ENCODE data around the gene KIRREL3.

The KIRREL3 gene

GRCh38 chr11:126529037-126529436 lies 471.5 kb downstream of the KIRREL3 start:
- no peaks in the 10 kb centered on the region for H3K9me3 ChIP-seq (ENCODE audit: insufficient read depth, low read length)
- H3K4me2 ChIP-seq (ENCODE audit: low read depth, low read length, poor library complexity, severe bottlenecking), result no peak overlapping the region
- no peaks in the 10 kb centered on the region for H4K20me1 ChIP-seq (ENCODE audit: low read depth, low read length)
- no peak overlapping the region for H3K9ac ChIP-seq (ENCODE audit: low read length)
- no peak overlapping the region for H3K4me3 ChIP-seq (ENCODE audit: insufficient read depth, low read length, poor library complexity, severe bottlenecking)
- no peaks in the 10 kb centered on the region for H3K9me2 ChIP-seq (replicated peaks; ENCODE audit: insufficient read depth, low read length)
- no peak overlapping the region for H3K27ac ChIP-seq (ENCODE audit: low read depth, low read length)
- no peak overlapping the region for H2AFZ ChIP-seq (ENCODE audit: low read depth, low read length, severe bottlenecking)
- H3F3A ChIP-seq (ENCODE audit: insufficient read depth), result no peaks in the 10 kb centered on the region
- no peaks in the 10 kb centered on the region for H3K27me3 ChIP-seq (ENCODE audit: low read length)
- no peaks in the 10 kb centered on the region for H3K36me3 ChIP-seq (ENCODE audit: low read length)
- TF ChIP-seq, protein P1, sequence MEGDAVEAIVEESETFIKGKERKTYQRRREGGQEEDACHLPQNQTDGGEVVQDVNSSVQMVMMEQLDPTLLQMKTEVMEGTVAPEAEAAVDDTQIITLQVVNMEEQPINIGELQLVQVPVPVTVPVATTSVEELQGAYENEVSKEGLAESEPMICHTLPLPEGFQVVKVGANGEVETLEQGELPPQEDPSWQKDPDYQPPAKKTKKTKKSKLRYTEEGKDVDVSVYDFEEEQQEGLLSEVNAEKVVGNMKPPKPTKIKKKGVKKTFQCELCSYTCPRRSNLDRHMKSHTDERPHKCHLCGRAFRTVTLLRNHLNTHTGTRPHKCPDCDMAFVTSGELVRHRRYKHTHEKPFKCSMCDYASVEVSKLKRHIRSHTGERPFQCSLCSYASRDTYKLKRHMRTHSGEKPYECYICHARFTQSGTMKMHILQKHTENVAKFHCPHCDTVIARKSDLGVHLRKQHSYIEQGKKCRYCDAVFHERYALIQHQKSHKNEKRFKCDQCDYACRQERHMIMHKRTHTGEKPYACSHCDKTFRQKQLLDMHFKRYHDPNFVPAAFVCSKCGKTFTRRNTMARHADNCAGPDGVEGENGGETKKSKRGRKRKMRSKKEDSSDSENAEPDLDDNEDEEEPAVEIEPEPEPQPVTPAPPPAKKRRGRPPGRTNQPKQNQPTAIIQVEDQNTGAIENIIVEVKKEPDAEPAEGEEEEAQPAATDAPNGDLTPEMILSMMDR (IDR thresholded peaks at IDR 0.05; ENCODE audit: insufficient read depth, low read length, poor library complexity, severe bottlenecking), result no peak
- TF ChIP-seq EZH2phosphoT487 (conservative IDR thresholded peaks at IDR 0.05; ENCODE audit: low read length), result no peak
- H3K79me2 ChIP-seq (ENCODE audit: insufficient read depth, low read length), result no peaks in the 10 kb centered on the region

DNA sequence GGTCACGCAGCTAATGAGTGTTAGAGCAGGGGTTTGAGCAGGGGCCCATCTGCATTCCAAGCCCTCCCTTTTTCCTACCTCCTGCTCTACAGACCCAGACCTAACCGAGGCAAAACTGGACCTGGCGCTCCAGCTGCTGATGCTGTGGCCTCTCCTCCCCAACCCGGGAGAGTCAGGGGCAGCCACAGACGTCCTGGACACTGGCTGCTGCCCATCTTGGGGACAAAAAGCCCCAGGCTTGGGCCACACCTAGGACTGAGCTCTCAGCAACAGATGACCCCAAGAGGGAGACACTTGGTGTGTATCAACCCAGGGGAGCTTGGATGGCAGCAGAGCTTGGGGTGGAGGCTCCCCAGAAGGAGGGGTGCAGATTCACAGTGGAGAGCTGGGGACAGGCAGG lies 472.5 kb downstream of the KIRREL3 start:
- no peaks in the 10 kb centered on the region for H3F3A ChIP-seq (ENCODE audit: insufficient read depth)
- H3K9ac ChIP-seq (ENCODE audit: low read length), result no peak overlapping the region
- H3K4me3 ChIP-seq (ENCODE audit: insufficient read depth, low read length, poor library complexity, severe bottlenecking), result no peak overlapping the region
- TF ChIP-seq EZH2phosphoT487 (conservative IDR thresholded peaks at IDR 0.05; ENCODE audit: low read length), result no peak
- TF ChIP-seq, protein P1 (IDR thresholded peaks at IDR 0.05; ENCODE audit: insufficient read depth, low read length, poor library complexity, severe bottlenecking), result no peak
- no peaks in the 10 kb centered on the region for H3K27me3 ChIP-seq (ENCODE audit: low read length)
- no peaks in the 10 kb centered on the region for H3K9me2 ChIP-seq (replicated peaks; ENCODE audit: insufficient read depth, low read length)
- H3K9me3 ChIP-seq (ENCODE audit: insufficient read depth, low read length), result no peaks in the 10 kb centered on the region
- H3K36me3 ChIP-seq (ENCODE audit: low read length), result no peaks in the 10 kb centered on the region
- no peak overlapping the region for H3K4me2 ChIP-seq (ENCODE audit: low read depth, low read length, poor library complexity, severe bottlenecking)
- H2AFZ ChIP-seq (ENCODE audit: low read depth, low read length, severe bottlenecking), result no peak overlapping the region
- H3K79me2 ChIP-seq (ENCODE audit: insufficient read depth, low read length), result no peaks in the 10 kb centered on the region
- no peak overlapping the region for H3K27ac ChIP-seq (ENCODE audit: low read depth, low read length)
- no peaks in the 10 kb centered on the region for H4K20me1 ChIP-seq (ENCODE audit: low read depth, low read length)

DNA sequence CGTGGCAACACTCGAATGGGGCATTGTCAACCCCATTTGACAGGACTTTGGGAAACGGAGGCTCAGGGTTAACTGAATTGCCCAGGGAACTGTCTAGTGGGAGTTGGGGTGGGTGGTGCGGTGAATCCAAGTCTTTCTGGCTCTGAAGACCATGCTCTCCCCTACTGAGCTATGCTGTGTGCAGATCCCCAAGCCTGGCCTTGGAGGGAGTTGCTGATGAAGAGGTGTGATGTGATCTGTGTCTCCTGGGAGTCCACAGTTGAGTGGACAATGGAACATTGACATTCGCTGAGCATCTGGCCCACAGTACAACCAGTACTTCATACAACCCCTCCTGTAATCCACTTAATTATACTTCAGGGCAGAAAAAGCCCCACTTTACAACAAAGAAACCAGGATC lies 472.9 kb downstream of the KIRREL3 start:
- H4K20me1 ChIP-seq (ENCODE audit: low read depth, low read length), result no peaks in the 10 kb centered on the region
- H3K4me3 ChIP-seq (ENCODE audit: insufficient read depth, low read length, poor library complexity, severe bottlenecking), result no peak overlapping the region
- no peak overlapping the region for H3K4me2 ChIP-seq (ENCODE audit: low read depth, low read length, poor library complexity, severe bottlenecking)
- TF ChIP-seq, protein P1 (IDR thresholded peaks at IDR 0.05; ENCODE audit: insufficient read depth, low read length, poor library complexity, severe bottlenecking), result no peak
- no peak for TF ChIP-seq EZH2phosphoT487 (conservative IDR thresholded peaks at IDR 0.05; ENCODE audit: low read length)
- no peaks in the 10 kb centered on the region for H3K79me2 ChIP-seq (ENCODE audit: insufficient read depth, low read length)
- no peak overlapping the region for H3K9ac ChIP-seq (ENCODE audit: low read length)
- no peaks in the 10 kb centered on the region for H3K9me2 ChIP-seq (replicated peaks; ENCODE audit: insufficient read depth, low read length)
- no peak overlapping the region for H3K27ac ChIP-seq (ENCODE audit: low read depth, low read length)
- no peak overlapping the region for H2AFZ ChIP-seq (ENCODE audit: low read depth, low read length, severe bottlenecking)
- no peaks in the 10 kb centered on the region for H3K27me3 ChIP-seq (ENCODE audit: low read length)
- no peaks in the 10 kb centered on the region for H3K9me3 ChIP-seq (ENCODE audit: insufficient read depth, low read length)
- no peaks in the 10 kb centered on the region for H3K36me3 ChIP-seq (ENCODE audit: low read length)
- no peaks in the 10 kb centered on the region for H3F3A ChIP-seq (ENCODE audit: insufficient read depth)

Measured in SU-DHL-6 (cell line).